ENCODE results near the gene ZFAND4.
"Not testable (repeated sequence)": the region's sequence is repeated elsewhere in the genome, so short reads cannot be mapped to it uniquely, and the experiment has no call there.

Gene ZFAND4

GRCh38 chr10:45624724-45625123 is 47.8 kb downstream of the ZFAND4 start:
- H3K4me3 ChIP-seq (ENCODE audit: low read length) = no peak overlapping the region
- DNase-seq (ENCODE audit: low read depth) = no peak
- no peak for TF ChIP-seq CTCF (conservative IDR thresholded peaks at IDR 0.05; ENCODE audit: low read depth, low read length)

GRCh38 chr10:45614869-45615268 is 57.7 kb downstream of the ZFAND4 start:
- DNase-seq (ENCODE audit: low read depth) = no peak
- TF ChIP-seq CTCF (conservative IDR thresholded peaks at IDR 0.05; ENCODE audit: low read depth, low read length) = no peak
- no peak overlapping the region for H3K4me3 ChIP-seq (ENCODE audit: low read length)

- no peak overlapping the region for H3K4me3 ChIP-seq (ENCODE audit: low read length)
- no peak for TF ChIP-seq CTCF (conservative IDR thresholded peaks at IDR 0.05; ENCODE audit: low read depth, low read length)
- no peak for DNase-seq (ENCODE audit: low read depth)
Measured at GRCh38 chr10:45612741-45613140, 59.8 kb downstream of the ZFAND4 start.

GRCh38 chr10:45608052-45608451 is 64.5 kb downstream of the ZFAND4 start:
- TF ChIP-seq CTCF (conservative IDR thresholded peaks at IDR 0.05; ENCODE audit: low read depth, low read length) = no peak

GRCh38 chr10:45607276-45607675 is 65.3 kb downstream of the ZFAND4 start:
- DNase-seq (ENCODE audit: low read depth) = no peak
- H3K4me3 ChIP-seq (ENCODE audit: low read length) = no peak overlapping the region
- TF ChIP-seq CTCF (conservative IDR thresholded peaks at IDR 0.05; ENCODE audit: low read depth, low read length) = no peak

More at GRCh38 chr10:45608052-45608451, 64.5 kb downstream of the ZFAND4 start:
- DNase-seq (ENCODE audit: low read depth) = no peak
- no peak overlapping the region for H3K4me3 ChIP-seq (ENCODE audit: low read length)

- DNase-seq (ENCODE audit: low read depth) = no peak
- TF ChIP-seq CTCF (conservative IDR thresholded peaks at IDR 0.05; ENCODE audit: low read depth, low read length) = no peak
- H3K4me3 ChIP-seq (ENCODE audit: low read length) = no peak overlapping the region
Measured at GRCh38 chr10:45602836-45603235, 69.7 kb downstream of the ZFAND4 start.

- no peak for TF ChIP-seq CTCF (conservative IDR thresholded peaks at IDR 0.05; ENCODE audit: low read depth, low read length)
- no peak for DNase-seq (ENCODE audit: low read depth)
- no peak overlapping the region for H3K4me3 ChIP-seq (ENCODE audit: low read length)
Measured at GRCh38 chr10:45602082-45602730, 70.4 kb downstream of the ZFAND4 start.

- H3K4me3 ChIP-seq (ENCODE audit: low read length); DNase-seq (ENCODE audit: low read depth): not testable (repeated sequence)
Measured at GRCh38 chr10:45601254-45601930, 71.2 kb downstream of the ZFAND4 start.

GRCh38 chr10:45600337-45601253 is 72.0 kb downstream of the ZFAND4 start:
- peak overlapping the region; percentile 45 for H3K4me3 ChIP-seq (ENCODE audit: low read length)
- DNase-seq (ENCODE audit: low read depth) = not testable (repeated sequence)

Data from retinal pigment epithelial cell (primary cell).